WTC11 (cell line): ENCODE data around the gene FAM240B.

Experiments used
- E2F1 ChIP-seq: sonication (generic); formaldehyde crosslinking; IDR thresholded peaks from 2 replicates; pipeline ENCODE4 v1.8.0; 2022; ENCODE audit warnings: mild to moderate bottlenecking, missing genetic modification reagents
- TEAD4 ChIP-seq: sonication (generic); formaldehyde crosslinking; IDR thresholded peaks from 2 replicates; pipeline ENCODE4 v1.8.0; 2022; ENCODE audit warnings: mild to moderate bottlenecking, missing genetic modification reagents

DNA sequence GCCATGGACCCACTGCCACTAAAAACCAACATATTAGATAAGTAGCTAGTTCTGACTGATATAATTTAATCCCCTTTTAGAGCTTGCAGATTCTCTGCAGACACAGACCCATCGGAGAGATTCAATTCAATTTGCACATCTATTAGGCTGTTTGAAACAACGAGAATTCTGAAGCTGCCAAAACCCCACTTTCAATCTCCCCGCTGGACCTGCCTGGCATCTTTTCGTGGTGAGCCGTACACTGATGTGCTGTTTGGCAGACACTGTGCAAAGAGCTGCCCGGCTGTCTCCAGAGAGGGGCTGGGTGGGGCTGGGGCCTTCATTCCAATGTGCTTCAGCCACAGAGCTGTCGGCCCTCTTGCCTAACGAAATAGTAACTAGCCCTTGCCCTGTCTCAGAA lies 42.1 kb upstream of the FAM240B start:
- TF ChIP-seq TEAD4 (CRISPR knock-in tag) (no peak), E2F1 (no peak)
